ENCODE data around the gene L3MBTL4.
"Not testable (repeated sequence)": the region's sequence is repeated elsewhere in the genome, so short reads cannot be mapped to it uniquely, and the experiment has no call there.

Gene L3MBTL4

DNA sequence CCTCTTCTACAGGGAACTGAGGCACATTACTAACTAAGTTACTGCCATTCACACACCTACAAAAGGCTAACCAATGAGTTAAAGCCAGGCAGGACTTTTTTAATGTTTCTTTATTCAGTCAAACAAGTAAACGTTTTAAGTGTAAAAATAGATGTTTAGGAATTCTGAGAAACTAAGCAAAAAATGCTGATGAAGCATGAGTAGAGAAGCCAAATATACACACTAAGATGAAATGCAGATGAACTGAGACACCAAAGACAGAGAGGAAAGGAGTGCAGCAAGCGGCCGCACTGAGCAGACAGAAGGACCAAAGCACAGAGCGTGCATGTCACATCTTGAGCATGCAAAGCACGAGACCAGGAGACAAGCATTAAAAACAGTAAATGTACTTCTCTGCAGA is 17.9 kb downstream of the L3MBTL4 start:
- no peak overlapping the region for H3K27ac Mint-ChIP-seq
- no peak overlapping the region for H3K4me3 Mint-ChIP-seq
- H3K9me3 Mint-ChIP-seq = no peaks in the 10 kb centered on the region
- intact Hi-C loops (cut with micrococcal nuclease) = no loop called here
- H3K27me3 Mint-ChIP-seq = no peaks in the 10 kb centered on the region
- H3K36me3 Mint-ChIP-seq (ENCODE audit: low read depth) = no peaks in the 10 kb centered on the region
- no peaks in the 10 kb centered on the region for H3K4me1 Mint-ChIP-seq (ENCODE audit: low read depth)

DNA sequence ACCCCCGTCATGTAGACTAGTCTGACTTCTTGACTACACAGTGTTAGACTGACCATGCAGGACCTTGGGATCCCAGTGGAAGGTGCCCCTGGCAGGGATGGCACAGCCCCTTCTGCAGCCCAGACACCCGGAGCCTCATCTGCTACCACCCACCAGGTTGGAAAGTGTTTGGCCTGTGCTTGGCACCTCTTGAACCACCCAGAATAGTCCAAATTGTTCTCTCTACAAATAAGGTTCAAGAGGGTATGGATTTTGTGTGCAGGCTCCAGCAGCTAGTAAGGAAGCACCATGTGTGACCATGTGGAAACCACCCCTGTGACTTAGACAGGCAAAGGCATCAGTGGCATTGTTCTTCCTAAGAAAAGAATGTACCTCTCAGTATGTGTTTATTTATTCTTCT is 18.4 kb downstream of the L3MBTL4 start:
- Mint-ChIP-seq H3K36me3 (ENCODE audit: low read depth) (no peaks in the 10 kb centered on the region), H3K9me3 (no peaks in the 10 kb centered on the region), H3K27ac (no peak overlapping the region), H3K4me3 (no peak overlapping the region), H3K4me1 (ENCODE audit: low read depth) (no peaks in the 10 kb centered on the region), H3K27me3 (no peaks in the 10 kb centered on the region)
- intact Hi-C loops (cut with micrococcal nuclease) = no loop called here

DNA sequence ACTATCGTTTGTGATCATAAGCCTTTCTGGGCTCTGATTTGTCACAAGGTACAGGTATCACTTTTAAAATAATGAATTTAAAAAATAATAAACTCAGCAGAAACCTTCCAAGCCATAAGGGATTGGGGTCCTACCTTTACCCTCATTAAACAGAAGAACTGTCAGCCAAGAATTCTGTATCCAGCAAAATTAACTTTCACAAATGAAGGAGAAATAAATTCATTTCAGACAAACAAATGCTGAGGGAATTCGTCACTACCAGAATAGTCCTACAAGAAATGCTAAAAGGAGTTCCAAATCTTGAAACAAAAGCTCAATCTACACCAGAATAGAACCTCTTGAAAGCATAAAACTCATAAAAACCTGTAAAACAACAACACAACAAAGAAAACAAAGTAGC is 25.7 kb downstream of the L3MBTL4 start:
- intact Hi-C loops (cut with micrococcal nuclease) = no loop called here
- no peak overlapping the region for H3K27ac Mint-ChIP-seq
- no peak overlapping the region for H3K4me3 Mint-ChIP-seq
- no peaks in the 10 kb centered on the region for H3K27me3 Mint-ChIP-seq
- no peaks in the 10 kb centered on the region for H3K36me3 Mint-ChIP-seq (ENCODE audit: low read depth)
- peaks cover 9% of the 10 kb centered on the region for H3K9me3 Mint-ChIP-seq
- peaks cover 5% of the 10 kb centered on the region for H3K4me1 Mint-ChIP-seq (ENCODE audit: low read depth)

DNA sequence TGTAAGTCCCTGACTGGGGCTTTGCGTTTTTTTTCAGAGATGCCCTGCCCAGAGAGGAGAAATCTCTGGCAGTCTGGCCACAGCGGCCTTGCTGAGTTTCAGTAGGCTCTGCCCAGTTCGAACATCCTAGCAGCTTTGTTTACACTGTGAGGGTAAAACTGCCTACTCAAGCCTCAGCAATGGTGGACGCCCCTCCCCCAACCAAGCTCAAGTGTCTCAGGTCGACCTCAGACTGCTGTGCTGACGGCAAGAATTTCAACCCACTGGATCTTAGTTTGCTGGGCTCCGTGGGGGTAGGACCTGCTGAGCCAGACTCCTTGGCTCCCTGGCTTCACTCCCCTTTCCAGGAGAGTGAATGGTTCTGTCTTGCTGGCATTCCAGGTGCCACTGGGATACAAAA is 31.7 kb downstream of the L3MBTL4 start:
- H3K36me3 Mint-ChIP-seq (ENCODE audit: low read depth) = no peaks in the 10 kb centered on the region

DNA sequence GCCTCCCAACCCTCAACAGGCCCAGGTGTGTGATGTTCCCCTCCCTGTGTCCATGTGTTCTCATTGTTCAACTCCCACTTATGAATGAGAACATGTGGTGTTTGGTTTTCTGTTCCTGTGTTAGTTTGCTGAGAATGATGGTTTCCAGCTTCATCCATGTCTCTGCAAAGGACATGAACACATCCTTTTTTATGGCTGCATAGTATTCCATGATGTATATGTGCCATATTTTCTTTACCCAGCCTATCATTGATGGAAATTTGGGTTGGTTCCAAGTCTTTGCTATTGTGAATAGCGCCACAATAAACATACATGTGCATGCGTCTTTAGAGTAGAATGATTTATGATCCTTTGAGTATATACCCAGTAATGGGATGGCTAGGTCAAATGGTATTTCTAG is 37.2 kb downstream of the L3MBTL4 start:
- intact Hi-C loops (cut with micrococcal nuclease) = loop anchor here (10.0 kb wide), 1 partner anchor 63 kb away; no protein-coding TSS in a partner anchor
- H3K27ac Mint-ChIP-seq; H3K4me1 Mint-ChIP-seq (ENCODE audit: low read depth); H3K36me3 Mint-ChIP-seq (ENCODE audit: low read depth); H3K4me3 Mint-ChIP-seq; H3K27me3 Mint-ChIP-seq: not testable (repeated sequence)
- H3K9me3 Mint-ChIP-seq = peaks cover 32% of the 10 kb centered on the region

More for the DNA sequence above, 31.7 kb downstream of the L3MBTL4 start:
- Mint-ChIP-seq H3K27ac (no peak overlapping the region), H3K27me3 (no peaks in the 10 kb centered on the region), H3K9me3 (peaks cover 41% of the 10 kb centered on the region), H3K4me3 (no peak overlapping the region), H3K4me1 (ENCODE audit: low read depth) (peaks cover 5% of the 10 kb centered on the region)
- intact Hi-C loops (cut with micrococcal nuclease) = no loop called here

DNA sequence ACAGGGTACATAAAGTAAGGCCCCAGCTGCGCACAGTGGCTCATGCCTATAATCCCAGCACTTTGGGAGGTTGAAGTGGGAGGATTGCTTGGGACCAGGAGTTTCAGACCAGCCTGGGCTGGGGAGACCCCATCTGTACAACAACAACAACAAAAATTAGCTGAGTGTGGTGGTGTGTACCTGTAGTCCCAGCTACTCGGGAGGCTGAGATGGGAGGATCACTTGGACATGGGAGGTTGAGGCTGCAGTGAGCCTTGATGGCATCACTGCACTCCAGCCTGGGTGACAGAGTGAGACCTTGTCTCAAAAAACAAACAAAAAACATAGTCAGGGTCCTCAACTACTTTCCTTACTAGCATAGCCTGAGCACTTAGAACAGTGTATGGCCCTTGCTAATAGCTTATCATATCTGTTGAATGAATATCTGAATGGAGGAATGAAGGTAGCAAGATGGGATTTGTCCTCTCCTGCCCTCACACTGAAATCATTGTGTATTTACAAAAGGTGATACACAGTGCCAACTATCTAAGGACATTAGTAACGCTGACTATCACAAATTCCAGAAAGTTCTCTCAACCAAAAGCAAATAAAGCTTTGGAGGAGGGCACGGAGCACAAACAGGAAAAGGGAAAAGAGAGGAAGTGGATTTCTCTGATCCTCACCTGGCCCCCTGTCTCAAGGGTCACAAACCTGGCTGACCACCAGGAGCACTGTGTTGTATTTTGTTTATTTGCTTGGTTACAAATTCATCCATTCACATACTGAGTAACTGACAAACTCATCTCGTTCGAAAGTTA is 38.1 kb downstream of the L3MBTL4 start:
- no peak overlapping the region for H3K4me3 Mint-ChIP-seq
- H3K9me3 Mint-ChIP-seq = peaks cover 24% of the 10 kb centered on the region
- H3K36me3 Mint-ChIP-seq (ENCODE audit: low read depth) = no peaks in the 10 kb centered on the region
- H3K4me1 Mint-ChIP-seq (ENCODE audit: low read depth) = no peaks in the 10 kb centered on the region
- no peaks in the 10 kb centered on the region for H3K27me3 Mint-ChIP-seq
- intact Hi-C loops (cut with micrococcal nuclease) = loop anchor here (10.0 kb wide), 1 partner anchor 62 kb away; no protein-coding TSS in a partner anchor
- no peak overlapping the region for H3K27ac Mint-ChIP-seq

DNA sequence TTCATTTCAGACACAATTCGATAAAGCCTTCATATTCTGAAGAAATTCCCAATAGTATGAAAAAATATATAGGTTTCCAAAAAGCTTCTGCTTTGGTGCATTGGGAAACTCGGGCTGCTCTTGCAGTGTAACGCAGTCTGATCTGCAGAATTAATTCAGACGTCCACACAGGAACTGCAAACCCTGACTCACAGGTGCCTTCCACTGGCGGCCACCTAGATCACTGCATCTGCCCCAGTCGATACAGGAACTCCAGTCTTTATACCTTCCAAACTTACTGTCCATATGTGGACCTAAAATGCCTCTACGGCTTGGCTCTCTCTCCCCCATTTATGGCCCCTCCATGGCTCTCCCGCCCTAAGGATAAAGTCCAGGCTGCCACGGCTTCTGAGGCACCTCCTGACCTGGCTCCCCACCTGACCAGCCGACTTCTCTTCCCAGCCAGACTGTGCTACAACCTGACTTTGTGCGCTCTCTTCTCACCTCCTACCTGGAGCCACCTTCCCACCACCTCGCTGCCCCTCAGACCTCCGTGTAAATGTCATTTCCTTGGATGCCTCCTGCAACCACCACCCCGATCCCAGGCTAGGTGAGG is 39.7 kb downstream of the L3MBTL4 start:
- Mint-ChIP-seq H3K27me3 (no peaks in the 10 kb centered on the region), H3K36me3 (ENCODE audit: low read depth) (no peaks in the 10 kb centered on the region), H3K4me3 (no peak overlapping the region), H3K9me3 (peaks cover 13% of the 10 kb centered on the region), H3K4me1 (ENCODE audit: low read depth) (no peaks in the 10 kb centered on the region), H3K27ac (no peak overlapping the region)
- intact Hi-C loops (cut with micrococcal nuclease) = loop anchor here (10.0 kb wide), 1 partner anchor 60 kb away; no protein-coding TSS in a partner anchor

DNA sequence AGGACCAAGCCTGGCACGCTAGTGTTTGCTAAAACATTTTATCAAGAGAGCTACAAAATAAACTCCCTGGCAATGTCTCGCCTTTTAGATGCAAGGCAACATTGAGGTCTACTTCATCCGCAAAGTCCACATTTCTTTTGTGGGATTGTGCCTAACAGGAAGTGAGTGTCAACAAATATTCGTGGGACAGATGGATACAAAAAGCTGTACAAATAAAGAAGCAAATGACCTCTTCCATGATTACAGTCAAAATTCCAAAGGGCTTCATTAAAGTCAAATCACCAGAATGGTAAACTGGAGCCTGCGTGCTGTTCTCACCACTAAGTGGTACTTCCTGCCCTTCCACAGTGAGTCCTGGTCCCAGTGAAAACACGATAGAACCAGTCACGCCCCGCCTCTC is 40.4 kb downstream of the L3MBTL4 start:
- H3K9me3 Mint-ChIP-seq = peaks cover 8% of the 10 kb centered on the region
- no peak overlapping the region for H3K4me3 Mint-ChIP-seq
- intact Hi-C loops (cut with micrococcal nuclease) = loop anchor here (10.0 kb wide), 1 partner anchor 60 kb away; no protein-coding TSS in a partner anchor
- no peaks in the 10 kb centered on the region for H3K27me3 Mint-ChIP-seq
- H3K27ac Mint-ChIP-seq = no peak overlapping the region
- no peaks in the 10 kb centered on the region for H3K4me1 Mint-ChIP-seq (ENCODE audit: low read depth)
- H3K36me3 Mint-ChIP-seq (ENCODE audit: low read depth) = no peaks in the 10 kb centered on the region

DNA sequence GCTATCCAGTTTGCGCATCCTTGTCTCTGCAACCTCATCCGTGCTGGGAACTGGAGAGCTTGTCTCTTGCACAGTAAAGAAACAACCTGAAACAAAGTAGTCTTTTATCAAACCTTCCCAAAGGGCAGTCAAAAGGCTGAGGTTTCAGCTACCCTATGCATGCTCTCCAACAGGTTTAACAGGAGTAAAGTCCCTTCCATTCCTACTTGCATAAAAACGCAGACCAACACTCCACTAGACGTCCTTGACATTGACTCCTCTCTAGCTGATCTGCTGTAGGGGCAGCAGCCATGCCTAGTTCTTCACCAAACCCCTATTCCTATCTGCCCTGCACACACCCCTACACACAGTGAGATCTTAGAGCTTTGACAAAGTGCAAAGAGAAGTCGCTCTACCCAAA is 41.5 kb downstream of the L3MBTL4 start:
- H3K4me3 Mint-ChIP-seq = no peak overlapping the region
- no peak overlapping the region for H3K27ac Mint-ChIP-seq
- intact Hi-C loops (cut with micrococcal nuclease) = loop anchor here (10.0 kb wide), 1 partner anchor 58 kb away; no protein-coding TSS in a partner anchor
- no peaks in the 10 kb centered on the region for H3K27me3 Mint-ChIP-seq
- H3K4me1 Mint-ChIP-seq (ENCODE audit: low read depth) = no peaks in the 10 kb centered on the region
- H3K36me3 Mint-ChIP-seq (ENCODE audit: low read depth) = no peaks in the 10 kb centered on the region
- no peaks in the 10 kb centered on the region for H3K9me3 Mint-ChIP-seq

DNA sequence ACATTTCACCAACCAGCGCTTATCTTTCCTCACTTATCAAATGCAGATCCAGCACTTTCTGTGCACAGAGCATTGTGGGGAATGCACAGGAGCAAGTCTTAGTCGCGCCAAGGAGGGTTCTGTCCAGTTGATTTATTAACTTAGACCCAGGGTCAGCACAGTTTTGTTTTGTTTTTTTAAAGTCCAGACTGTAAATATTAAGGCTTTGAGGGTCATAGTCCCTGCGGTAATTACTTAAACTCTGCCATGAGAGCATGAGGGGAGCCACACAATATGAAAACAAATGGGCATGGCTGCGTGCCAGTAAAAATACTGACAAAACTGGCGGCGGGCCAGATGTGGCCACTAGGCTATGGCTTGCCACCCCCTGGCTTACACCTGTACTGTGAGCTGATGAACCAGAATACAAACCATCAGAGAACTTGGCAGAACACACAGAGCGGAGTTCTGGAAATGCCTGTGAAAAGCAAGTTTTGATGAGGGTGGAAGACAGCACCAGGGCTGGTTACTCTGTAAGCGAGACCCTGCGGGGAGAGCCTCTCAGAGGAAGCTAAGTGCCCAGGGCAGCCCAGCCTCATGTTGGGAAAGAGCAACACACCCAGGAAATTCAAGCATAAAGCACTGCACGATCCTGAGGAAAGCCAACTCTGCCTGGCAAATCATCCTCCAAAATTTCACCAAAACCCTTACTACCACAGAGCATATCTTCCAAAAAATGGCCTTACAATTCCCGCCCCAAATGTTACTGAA is 43.6 kb downstream of the L3MBTL4 start:
- Mint-ChIP-seq H3K4me3 (no peak overlapping the region), H3K27me3 (no peaks in the 10 kb centered on the region), H3K36me3 (ENCODE audit: low read depth) (no peaks in the 10 kb centered on the region), H3K9me3 (no peaks in the 10 kb centered on the region), H3K4me1 (ENCODE audit: low read depth) (no peaks in the 10 kb centered on the region), H3K27ac (no peak overlapping the region)
- intact Hi-C loops (cut with micrococcal nuclease) = loop anchor here (10.0 kb wide), 1 partner anchor 56 kb away; no protein-coding TSS in a partner anchor

DNA sequence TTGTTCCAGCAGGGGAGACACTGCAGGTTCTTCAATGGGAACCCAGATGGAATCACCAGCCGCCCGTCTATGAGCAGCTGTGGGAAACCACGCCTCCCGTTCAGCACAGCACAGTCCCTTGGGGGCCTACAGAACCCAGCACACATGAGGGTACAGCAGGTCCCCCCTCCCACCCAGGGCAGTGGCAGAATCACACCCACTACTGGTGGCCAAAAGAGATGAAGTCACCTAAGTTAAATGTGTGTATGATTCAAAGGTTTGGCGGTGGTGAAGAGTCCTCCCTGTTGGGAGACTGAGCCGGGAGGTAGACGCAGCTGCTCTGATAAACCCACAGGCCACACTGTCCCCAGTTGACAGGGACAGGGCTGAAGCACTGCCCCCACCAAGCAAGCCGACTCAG is 44.3 kb downstream of the L3MBTL4 start:
- Mint-ChIP-seq H3K4me1 (ENCODE audit: low read depth) (no peaks in the 10 kb centered on the region), H3K36me3 (ENCODE audit: low read depth) (no peaks in the 10 kb centered on the region), H3K27ac (no peak overlapping the region), H3K9me3 (no peaks in the 10 kb centered on the region), H3K27me3 (no peaks in the 10 kb centered on the region), H3K4me3 (no peak overlapping the region)
- intact Hi-C loops (cut with micrococcal nuclease) = loop anchor here (10.0 kb wide), 1 partner anchor 56 kb away; no protein-coding TSS in a partner anchor

DNA sequence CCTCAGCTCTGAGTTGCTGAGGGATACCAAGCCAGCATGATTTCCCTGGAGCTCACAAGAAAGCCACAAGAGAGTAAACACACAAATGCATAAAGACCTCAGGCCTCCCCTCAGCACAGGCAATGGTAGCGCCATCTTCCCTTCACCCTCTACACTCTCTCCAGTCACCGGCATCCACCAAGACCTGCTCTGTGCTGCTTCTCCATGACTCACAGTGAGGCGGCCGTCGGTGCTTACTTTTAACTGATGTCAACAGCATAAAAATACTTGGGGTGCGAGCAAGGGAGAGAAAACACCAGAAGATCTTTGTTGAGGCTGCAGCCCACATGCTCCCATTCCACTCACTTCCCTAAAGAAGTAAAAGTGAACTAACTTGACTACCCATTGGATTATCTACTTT is 46.7 kb downstream of the L3MBTL4 start:
- no peaks in the 10 kb centered on the region for H3K27me3 Mint-ChIP-seq
- H3K4me3 Mint-ChIP-seq = no peak overlapping the region
- no peaks in the 10 kb centered on the region for H3K36me3 Mint-ChIP-seq (ENCODE audit: low read depth)
- H3K27ac Mint-ChIP-seq = no peak overlapping the region
- H3K9me3 Mint-ChIP-seq = no peaks in the 10 kb centered on the region
- intact Hi-C loops (cut with micrococcal nuclease) = no loop called here
- no peaks in the 10 kb centered on the region for H3K4me1 Mint-ChIP-seq (ENCODE audit: low read depth)

DNA sequence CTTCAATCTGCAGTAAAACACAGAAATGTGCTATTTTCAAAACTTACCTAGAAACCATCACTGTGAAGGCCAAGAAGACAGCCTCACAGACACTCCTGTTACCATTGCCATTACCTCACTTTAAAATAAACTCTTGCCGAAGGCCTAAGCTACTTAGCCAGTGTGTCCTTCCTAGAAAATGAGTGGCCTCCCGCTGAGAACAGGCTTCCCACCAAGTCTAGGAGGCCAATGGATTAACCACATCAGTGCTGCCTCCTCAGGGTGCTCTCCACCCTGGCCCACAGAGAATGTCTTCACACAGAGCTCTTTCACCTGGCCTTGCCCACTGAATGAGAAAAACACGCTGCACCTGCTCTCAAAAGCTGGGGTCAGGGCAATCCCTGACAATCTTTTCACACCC is 47.5 kb downstream of the L3MBTL4 start:
- H3K4me3 Mint-ChIP-seq = no peak overlapping the region
- H3K27ac Mint-ChIP-seq = no peak overlapping the region
- intact Hi-C loops (cut with micrococcal nuclease) = no loop called here
- H3K9me3 Mint-ChIP-seq = no peaks in the 10 kb centered on the region
- H3K36me3 Mint-ChIP-seq (ENCODE audit: low read depth) = no peaks in the 10 kb centered on the region
- H3K4me1 Mint-ChIP-seq (ENCODE audit: low read depth) = no peaks in the 10 kb centered on the region
- no peaks in the 10 kb centered on the region for H3K27me3 Mint-ChIP-seq

DNA sequence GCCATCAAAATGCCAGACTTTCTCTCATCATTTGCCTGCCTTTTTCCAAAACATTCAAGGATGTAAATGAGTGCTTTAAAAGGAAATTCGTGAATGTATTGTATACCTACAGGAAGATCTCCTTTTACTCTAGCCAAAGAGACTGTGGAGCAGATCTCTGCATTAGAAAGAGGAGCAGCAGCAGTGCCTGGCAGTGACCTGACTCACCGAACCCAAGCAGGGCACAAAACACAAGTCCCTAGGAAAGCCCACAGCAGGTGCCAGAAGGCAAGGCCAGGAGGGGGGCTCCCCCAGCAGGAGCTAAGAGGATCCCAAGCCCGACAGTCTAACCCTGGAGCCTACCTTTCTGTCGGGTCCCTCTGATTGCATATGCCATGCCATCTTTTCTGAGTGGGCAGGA is 47.9 kb downstream of the L3MBTL4 start:
- no peaks in the 10 kb centered on the region for H3K4me1 Mint-ChIP-seq (ENCODE audit: low read depth)
- H3K36me3 Mint-ChIP-seq (ENCODE audit: low read depth) = no peaks in the 10 kb centered on the region
- H3K27ac Mint-ChIP-seq = no peak overlapping the region
- H3K9me3 Mint-ChIP-seq = no peaks in the 10 kb centered on the region
- H3K27me3 Mint-ChIP-seq = no peaks in the 10 kb centered on the region
- intact Hi-C loops (cut with micrococcal nuclease) = no loop called here
- no peak overlapping the region for H3K4me3 Mint-ChIP-seq
